Kidney epithelial cell (primary cell): ENCODE data around the gene IBTK. TPM values are rescaled to one million over a fixed set of nuclear protein-coding genes. Genes with fewer than 3 reads are reported as not detected.
"Not testable (repeated sequence)": the region's sequence is repeated elsewhere in the genome, so short reads cannot be mapped to it uniquely, and the experiment has no call there.

Experiments used
- DNase-seq: peaks from one replicate; pipeline ENCODE4 v3.0.0-alpha.2; 2010; ENCODE audit warnings: low read depth
- H3K27me3 ChIP-seq: 2 replicates; pipeline ENCODE4 v1.6.0; 2011; ENCODE audit warnings: low read length; ENCODE audit not compliant: control insufficient read depth, insufficient read depth
- H3K36me3 ChIP-seq: 2 replicates; pipeline ENCODE4 v1.5.1; 2011; ENCODE audit warnings: low read length; ENCODE audit not compliant: control insufficient read depth, insufficient read depth
- H3K4me3 ChIP-seq: 2 replicates; pipeline ENCODE4 v1.5.1; 2011; ENCODE audit warnings: low read depth, mild to moderate bottlenecking, control low read depth, low read length
- CTCF ChIP-seq: IDR thresholded peaks from 2 replicates; pipeline ENCODE4 v1.5.1; 2011; ENCODE audit warnings: mild to moderate bottlenecking, moderate library complexity, low read length, control low read depth, inconsistent platforms; ENCODE audit not compliant: insufficient read depth, poor library complexity, severe bottlenecking
- total RNA-seq: library from RNA; depleted of rRNA; stranded (reverse); fragments of >200 nt; gene quantifications from 2 replicates; pipeline ENCODE4 v1.2.3, GENCODE V29; 2015

IBTK gene
- total RNA-seq, 1 donor from 2014 or later, result 42.6 TPM

GRCh38 chr6:82211326-82211725 is 36.2 kb downstream of the IBTK start:
- no peaks in the 10 kb centered on the region for H3K27me3 ChIP-seq
- H3K4me3 ChIP-seq, result no peak overlapping the region
- no peak for TF ChIP-seq CTCF
- no peaks in the 10 kb centered on the region for H3K36me3 ChIP-seq
- DNase-seq, result no peak

- no peak for DNase-seq
- no peaks in the 10 kb centered on the region for H3K36me3 ChIP-seq
- no peak overlapping the region for H3K4me3 ChIP-seq
- H3K27me3 ChIP-seq, result no peaks in the 10 kb centered on the region
- no peak for TF ChIP-seq CTCF
Observed at GRCh38 chr6:82208913-82209312, 38.6 kb downstream of the IBTK start.

GRCh38 chr6:82205930-82206392 is 41.6 kb downstream of the IBTK start:
- no peak for DNase-seq
- TF ChIP-seq CTCF, result no peak
- no peaks in the 10 kb centered on the region for H3K36me3 ChIP-seq

GRCh38 chr6:82204020-82204419 is 43.5 kb downstream of the IBTK start:
- TF ChIP-seq CTCF, result no peak
- Histone ChIP-seq H3K27me3 (no peaks in the 10 kb centered on the region), H3K36me3 (no peaks in the 10 kb centered on the region), H3K4me3 (no peak overlapping the region)
- no peak for DNase-seq

More at GRCh38 chr6:82205930-82206392, 41.6 kb downstream of the IBTK start:
- H3K27me3 ChIP-seq, result no peaks in the 10 kb centered on the region
- H3K4me3 ChIP-seq, result no peak overlapping the region

- no peak for DNase-seq
- Histone ChIP-seq H3K27me3 (no peaks in the 10 kb centered on the region), H3K36me3 (no peaks in the 10 kb centered on the region), H3K4me3 (no peak overlapping the region)
- no peak for TF ChIP-seq CTCF
Observed at GRCh38 chr6:82197784-82198183, 49.8 kb downstream of the IBTK start.

GRCh38 chr6:82197245-82197644 is 50.3 kb downstream of the IBTK start:
- not testable (repeated sequence) for DNase-seq, H3K27me3 ChIP-seq, H3K4me3 ChIP-seq, H3K36me3 ChIP-seq
